Measurements from ENCODE around the gene PREX1.
"Not testable (repeated sequence)": the region's sequence is repeated elsewhere in the genome, so short reads cannot be mapped to it uniquely, and the experiment has no call there.

PREX1 gene

GRCh38 chr20:48771542-48771941 lies 56.3 kb downstream of the PREX1 start:
- DNase-seq, result no peak

GRCh38 chr20:48770700-48771442 lies 56.9 kb downstream of the PREX1 start:
- DNase-seq, result no peak

- no peak for DNase-seq
Observed at GRCh38 chr20:48769069-48769983, 58.5 kb downstream of the PREX1 start.

- no peak for DNase-seq
Observed at GRCh38 chr20:48766961-48767960, 60.5 kb downstream of the PREX1 start.

- no peak for DNase-seq
Observed at GRCh38 chr20:48766205-48766604, 61.6 kb downstream of the PREX1 start.

GRCh38 chr20:48765359-48765758 lies 62.4 kb downstream of the PREX1 start:
- DNase-seq, result no peak

GRCh38 chr20:48763216-48763914 lies 64.4 kb downstream of the PREX1 start:
- no peak for DNase-seq

GRCh38 chr20:48761874-48762273 lies 65.9 kb downstream of the PREX1 start:
- DNase-seq, result no peak

GRCh38 chr20:48761023-48761785 lies 66.6 kb downstream of the PREX1 start:
- DNase-seq, result no peak

GRCh38 chr20:48760403-48760983 lies 67.3 kb downstream of the PREX1 start:
- DNase-seq, result no peak

- no peak for DNase-seq
Observed at GRCh38 chr20:48759631-48760245, 68.1 kb downstream of the PREX1 start.

- no peak for DNase-seq
Observed at GRCh38 chr20:48758206-48758820, 69.5 kb downstream of the PREX1 start.

GRCh38 chr20:48756774-48757173 lies 71.0 kb downstream of the PREX1 start:
- DNase-seq, result not testable (repeated sequence)

- DNase-seq, result peak; percentile 19
Observed at GRCh38 chr20:48754292-48754691, 73.5 kb downstream of the PREX1 start.

- no peak for DNase-seq
Observed at GRCh38 chr20:48752963-48753362, 74.8 kb downstream of the PREX1 start.

GRCh38 chr20:48751871-48752270 lies 75.9 kb downstream of the PREX1 start:
- DNase-seq, result no peak

GRCh38 chr20:48750941-48751635 lies 76.7 kb downstream of the PREX1 start:
- peak; percentile 20 for DNase-seq

- no peak for DNase-seq
Observed at GRCh38 chr20:48750376-48750775, 77.4 kb downstream of the PREX1 start.

GRCh38 chr20:48749437-48749836 lies 78.4 kb downstream of the PREX1 start:
- no peak for DNase-seq

Measured in NCI-H1092 (cell line).